GM19099 (cell line): Measurements from ENCODE around the gene HMGXB3.

Experiments
- POLR2A ChIP-seq: IDR thresholded peaks from 3 replicates; pipeline ENCODE4 v1.6.1; 2011; ENCODE audit warnings: low read depth; ENCODE audit not compliant: insufficient read length; ENCODE audit errors: extremely low read depth

Gene HMGXB3

DNA sequence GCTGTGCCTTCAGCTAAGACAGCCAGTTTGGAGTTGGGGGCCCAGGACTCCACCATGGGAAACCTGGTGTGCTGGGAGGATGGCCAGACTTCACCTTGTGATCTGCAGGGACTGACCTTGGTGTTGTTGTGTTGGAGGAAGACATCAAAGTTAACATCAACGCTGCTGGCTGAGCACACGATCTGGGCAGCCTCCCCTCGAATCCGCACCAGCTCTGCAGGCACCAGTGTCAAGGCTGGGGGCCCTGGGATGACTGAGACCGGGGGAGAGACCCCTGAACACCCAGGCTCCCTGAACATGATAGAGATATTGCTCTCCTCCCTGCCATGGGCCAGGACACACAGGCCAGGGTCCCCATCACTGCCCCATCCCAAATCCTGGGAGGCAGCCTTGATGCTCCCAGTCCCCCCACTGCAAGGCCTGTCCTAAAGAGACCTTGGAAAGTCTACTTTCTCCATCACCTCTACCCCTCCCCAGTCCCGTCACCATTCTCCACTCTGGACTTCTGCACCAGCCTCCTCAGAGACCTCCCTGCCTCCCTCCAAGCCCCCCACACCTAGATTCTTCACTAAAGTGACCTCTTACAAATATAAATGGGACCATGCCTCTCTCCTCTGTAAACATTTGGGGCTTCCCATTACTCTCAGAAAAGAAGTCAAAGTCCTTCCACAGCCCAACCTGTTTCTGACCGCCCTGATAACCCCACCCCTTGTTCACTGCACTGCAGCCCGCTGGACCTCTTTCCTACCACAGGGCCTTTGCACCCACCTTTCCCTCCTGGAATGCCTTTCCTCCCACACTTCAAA is 77.7 kb downstream of the HMGXB3 start:
- no peak for TF ChIP-seq POLR2A

DNA sequence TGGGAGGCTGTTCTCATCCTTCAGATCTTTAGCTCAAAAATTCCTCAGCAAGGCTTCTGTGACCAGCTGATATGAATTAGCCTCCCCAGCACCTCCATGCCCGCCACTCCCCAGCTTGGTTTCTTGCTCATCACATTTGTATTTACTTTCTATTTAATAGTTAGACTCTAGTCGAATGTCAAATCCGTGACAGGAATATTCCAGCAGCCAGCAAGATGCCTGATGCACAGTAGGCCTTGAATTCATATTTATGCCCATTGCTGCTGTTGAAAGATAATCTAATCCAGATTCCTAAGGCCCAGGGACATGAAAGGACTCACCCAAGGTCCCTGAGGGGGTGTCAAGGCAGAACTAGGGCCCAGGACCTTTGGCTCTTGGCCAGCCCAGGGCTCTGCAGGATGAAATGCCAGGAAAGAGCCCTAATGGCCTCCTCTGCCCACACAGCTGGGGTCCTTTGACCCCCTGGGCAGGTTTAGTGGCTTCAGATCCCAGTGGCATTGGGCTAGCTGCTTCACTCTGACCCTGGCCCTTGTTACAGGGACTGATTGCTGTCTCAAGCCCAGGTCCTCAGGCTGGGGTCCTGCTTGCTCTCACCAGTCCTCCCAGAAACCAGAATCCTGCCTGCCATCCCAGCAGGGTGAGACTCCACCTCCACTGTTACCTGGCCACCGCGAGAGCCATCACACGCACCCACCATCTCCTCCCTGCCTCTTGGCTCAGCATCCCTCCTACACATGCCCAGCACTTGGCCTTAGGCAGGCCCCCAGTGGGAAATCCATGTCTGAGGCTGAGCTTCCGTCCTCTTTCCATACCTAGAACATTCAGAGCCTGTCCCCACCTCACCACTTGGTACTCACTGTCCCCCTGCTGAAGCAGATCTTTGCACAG is 78.5 kb downstream of the HMGXB3 start:
- TF ChIP-seq POLR2A = no peak

DNA sequence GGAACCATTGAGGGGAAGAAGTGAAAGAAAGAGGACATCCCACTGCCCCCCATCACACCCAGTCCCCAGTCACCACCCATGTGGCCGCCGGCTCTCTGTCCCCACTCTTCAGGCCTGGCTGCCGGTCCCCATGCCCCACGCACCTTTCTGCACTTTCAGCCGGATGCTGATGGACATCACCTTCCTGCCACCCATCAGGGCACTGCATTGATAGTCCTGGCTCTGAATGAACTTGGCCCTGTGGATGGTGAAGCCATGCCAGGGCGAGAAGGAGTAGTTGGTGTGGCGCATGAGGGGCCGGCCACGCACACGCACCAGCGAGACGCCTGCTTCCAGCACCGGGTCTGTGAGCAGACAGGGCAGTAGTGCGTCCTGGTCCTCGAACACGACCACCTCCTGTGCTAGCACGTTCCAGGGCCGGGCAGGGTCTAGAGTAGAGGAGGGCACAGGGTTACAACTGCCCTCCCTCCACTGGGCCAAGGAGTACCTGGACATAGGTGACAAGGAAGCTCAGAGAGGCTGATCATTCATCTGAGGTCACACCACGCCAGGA is 79.4 kb downstream of the HMGXB3 start:
- TF ChIP-seq POLR2A = no peak

DNA sequence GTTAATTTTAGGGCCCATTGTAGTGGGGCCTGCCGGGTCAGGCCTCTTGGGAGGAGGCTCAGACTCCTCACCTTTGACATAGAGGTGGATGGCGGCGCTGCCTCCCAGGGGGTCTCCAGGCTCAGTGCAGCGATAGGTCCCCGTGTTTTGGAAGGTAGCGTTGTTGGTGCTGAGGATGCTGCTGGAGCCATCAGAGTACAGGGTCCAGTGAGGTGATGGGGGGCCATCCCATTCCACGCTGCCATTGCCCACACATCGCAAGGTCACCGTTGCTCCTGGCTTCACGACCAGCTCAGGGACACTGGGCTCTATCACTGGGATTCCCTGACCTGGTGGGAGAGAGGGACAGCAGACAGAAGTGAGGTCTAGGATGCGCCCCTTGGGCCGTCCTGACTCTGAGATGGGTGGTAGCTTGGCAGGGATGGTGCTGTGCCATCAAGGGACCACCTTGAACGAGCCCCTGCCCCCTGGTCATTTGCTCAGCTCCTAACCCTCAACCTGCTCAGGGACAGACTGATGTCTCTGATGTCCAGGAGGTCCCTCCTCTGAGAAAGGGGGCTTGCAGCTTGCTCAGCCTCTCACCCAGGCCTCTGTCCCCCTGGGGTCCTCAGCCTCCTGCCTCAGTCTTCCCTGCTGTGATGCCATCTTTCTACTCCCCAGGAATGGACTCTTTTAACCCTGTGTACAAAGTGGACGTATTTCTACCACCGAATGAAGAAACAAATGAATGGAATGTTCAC is 80.3 kb downstream of the HMGXB3 start:
- TF ChIP-seq POLR2A = no peak

DNA sequence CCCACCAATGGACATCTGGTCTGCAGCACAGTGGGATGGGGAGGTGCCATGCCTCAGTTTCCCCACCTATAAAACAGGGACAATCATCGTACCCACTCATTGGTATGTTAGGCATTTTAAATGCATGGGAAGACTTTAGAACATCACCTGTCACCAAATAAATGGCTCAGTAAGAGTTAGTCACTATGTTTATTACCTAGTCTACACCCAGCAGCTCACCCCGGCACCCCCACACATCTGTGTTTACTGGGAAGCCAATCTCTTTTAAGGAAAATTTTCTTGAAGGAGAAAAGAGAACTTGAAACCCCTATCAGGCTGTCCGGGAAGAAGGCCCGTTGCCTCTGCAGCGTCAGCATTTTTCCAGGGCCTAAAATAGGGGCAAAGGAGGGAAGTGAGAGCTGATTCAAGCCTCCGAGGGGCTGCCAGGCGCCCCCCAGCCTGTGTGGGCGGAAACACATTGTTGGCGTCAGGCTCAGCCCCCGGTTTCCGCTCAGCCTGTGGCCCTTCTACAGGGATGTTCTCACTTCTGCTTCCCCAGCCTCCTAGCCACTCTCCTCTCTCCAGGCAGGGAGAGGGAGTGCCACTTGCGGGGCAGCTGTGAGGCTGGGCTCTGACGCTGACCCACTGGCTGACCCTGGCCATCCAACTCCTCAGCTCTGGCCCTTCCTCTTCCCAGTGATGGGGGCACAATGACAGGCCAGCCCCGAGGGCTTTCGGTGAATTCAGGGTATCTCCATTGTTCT is 81.2 kb downstream of the HMGXB3 start:
- TF ChIP-seq POLR2A = no peak

DNA sequence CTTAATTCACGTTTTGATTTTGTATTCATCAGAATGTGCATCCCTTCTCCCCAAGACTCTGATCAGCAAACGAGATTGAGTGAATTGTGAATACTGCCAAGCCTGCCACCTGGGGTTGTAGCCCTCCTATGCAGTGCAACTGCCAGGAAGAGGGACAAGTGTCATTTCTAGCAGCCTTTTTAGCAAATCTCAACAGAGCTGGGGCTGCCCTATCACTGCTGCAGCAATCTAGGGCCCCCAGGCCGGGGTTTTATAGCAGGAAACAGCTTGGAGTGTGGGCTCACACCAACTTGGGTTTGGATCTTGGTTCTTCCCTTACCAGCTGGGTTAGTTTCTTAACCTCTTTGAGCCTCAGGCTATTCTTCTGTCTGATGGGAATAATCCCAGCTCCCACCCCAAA is 81.8 kb downstream of the HMGXB3 start:
- TF ChIP-seq POLR2A = no peak

DNA sequence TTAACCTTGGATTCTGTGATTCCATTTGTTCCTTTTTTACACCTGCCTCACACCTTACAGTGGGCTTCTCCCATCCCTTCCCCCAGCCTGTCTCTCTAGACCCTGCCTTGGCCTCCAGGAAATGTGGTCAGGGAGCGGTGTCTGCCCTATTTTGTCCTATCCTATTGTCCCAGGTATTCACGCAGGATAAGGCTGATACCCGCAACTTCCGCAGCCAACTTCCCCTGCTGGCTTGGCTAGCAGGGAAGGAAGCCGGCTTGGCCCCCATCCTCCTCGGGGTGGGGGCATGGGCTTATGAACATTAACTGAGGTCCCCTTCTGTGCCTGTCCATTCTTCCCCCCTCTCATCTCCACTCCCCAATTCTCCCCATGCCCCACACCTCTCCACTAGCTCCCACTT is 82.3 kb downstream of the HMGXB3 start:
- TF ChIP-seq POLR2A = no peak

DNA sequence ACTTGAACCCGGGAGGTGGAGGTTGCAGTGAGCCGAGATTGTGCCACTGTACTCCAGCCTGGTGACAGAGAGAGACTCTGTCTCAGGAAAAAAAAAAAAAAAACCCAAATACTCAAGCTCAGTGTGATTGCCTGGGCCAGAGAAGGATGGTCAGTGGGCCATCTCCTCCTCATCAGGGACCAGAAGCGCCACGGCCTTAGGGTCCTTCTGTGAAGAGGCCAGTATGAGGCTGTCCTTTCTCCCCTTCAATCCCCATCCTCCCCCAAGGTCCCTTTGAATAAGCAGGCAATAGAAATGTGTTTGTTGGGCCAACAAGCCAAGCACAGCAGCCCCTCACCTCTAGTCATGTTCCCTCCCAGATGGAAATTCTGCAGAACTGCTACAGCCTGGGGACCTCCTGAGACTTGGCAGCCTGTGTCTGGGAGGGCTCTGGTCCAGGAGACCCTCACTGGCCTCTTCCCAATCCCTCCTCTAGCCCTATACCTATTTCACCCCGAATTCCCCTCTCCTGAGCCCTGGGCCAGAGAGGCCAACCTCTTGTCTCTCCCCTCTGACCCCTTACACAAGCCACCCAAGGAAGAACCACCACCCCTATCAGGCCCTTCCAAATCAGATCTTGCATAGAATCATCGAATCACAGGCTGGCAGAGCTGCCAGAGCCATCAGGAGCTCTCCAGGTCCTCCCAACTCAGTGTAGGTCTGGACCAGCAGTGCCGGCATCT is 84.8 kb downstream of the HMGXB3 start:
- no peak for TF ChIP-seq POLR2A

DNA sequence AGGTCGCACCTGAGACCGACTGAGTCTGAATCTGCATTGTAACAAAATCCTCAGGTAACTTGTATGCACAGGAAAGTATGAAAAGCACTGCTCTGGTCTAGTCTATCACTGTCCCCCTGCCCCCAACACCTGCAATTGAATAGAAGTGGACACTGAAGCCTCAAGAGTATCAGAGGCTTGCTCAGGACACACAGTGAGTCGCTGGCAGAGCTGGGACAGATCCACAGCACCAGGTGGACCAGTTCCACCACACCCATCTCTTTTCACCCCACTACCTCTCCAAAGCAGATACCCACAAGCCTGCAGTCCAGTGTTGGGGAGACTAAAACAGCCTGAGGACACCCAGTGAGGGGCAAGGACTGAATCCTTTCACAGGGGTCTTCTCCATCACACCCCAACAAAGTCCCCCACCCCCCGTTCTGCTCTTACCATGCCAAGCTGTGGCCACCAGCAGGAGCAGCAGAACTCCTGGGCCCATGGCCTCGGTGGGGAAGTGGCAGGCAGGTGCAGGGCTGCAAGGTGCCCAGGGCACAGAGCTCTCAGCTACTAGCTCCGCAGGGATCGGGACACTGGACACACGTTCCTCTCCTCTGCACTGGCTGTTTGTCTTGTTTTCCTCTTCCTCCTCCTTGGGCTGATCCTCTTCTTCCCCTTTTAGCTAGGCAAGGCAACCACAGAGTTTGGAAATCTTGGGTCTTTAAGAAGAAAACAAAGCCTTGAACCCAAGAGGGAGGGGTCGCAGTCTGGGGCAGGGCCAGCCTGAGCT is 85.6 kb downstream of the HMGXB3 start, which contains the start of gene CSF1R:
Gene CSF1R (minus strand): TSS at position 605 of the 766 bp plus-strand sequence. CDS start 127 bp downstream, at position 478.
- no peak for TF ChIP-seq POLR2A

DNA sequence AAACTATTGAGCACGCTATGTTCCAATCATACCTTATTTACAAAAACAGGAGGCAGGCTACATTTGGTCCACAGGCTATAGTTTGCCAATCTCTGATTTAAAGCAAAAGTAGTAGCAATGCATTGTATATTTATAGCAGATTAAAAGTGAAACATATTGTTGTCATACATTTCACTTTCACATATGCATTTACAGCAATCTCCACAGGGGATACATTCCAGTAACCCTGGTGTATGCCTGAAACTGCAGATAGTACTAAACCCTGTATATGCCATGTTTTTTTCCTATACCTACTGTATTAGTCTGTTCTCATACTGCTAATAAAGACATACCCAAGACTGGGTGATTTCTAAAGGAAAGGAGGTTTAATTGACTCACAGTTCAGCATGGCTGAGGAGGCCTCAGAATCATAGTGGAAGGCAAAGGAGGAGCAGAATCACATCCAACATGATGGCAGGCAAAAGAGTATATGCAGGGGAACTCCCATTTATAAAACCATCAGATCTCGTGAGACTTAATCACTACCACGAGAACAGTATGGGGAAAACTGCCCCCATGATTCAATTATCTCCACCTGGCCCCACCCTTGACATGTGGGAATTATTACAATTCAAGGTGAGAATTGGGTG is 91.7 kb downstream of the HMGXB3 start:
- TF ChIP-seq POLR2A = no peak

DNA sequence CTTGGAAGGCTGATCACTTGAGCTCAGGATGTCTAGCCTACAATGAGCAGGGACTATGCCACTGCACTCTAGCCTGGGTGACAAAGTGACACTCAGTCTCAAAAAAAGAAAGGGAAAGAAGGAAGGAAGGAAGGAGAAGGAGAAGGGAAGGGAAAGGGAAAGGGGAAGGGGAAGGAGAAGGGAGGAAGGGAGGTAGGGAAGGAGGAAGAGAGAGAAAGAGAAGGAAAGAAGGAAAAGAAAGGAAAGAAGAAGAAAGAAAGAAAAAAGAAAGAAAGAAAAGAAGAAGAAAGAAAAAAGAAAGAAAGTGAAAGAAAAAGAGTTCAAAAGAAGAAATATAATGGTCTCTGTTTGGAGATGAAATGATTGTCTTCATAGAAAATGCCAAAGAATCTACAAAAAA is 96.6 kb downstream of the HMGXB3 start:
- TF ChIP-seq POLR2A = no peak

DNA sequence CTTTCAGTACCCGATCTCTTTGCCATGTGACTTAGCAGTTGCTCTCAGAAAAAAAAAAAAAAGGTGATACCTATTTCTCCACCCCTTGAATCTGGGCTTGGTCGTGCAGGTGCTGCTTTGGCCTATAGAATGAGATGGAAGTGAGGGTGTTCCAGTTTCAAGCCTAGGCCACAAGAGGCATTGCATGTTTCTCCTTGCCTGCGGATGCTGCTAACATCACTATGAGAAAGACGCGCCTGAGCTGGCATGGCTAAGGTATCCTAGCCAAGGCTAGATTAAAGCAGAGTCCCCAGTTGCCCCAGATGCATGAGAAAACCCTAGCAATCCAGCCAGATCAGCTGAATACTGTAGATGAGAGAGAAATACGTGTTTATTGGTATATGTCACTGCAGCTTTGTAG is 100.5 kb downstream of the HMGXB3 start:
- no peak for TF ChIP-seq POLR2A
